GM18517 (cell line): ENCODE results near the gene IRAK1.

Experiments used
- ATAC-seq: cut with Tn5 transposase; IDR thresholded peaks from one replicate; pipeline ENCODE4 v1.9.1; 2021; ENCODE audit warnings: mild to moderate bottlenecking, moderate library complexity; ENCODE audit not compliant: unreplicated experiment

Gene IRAK1

DNA sequence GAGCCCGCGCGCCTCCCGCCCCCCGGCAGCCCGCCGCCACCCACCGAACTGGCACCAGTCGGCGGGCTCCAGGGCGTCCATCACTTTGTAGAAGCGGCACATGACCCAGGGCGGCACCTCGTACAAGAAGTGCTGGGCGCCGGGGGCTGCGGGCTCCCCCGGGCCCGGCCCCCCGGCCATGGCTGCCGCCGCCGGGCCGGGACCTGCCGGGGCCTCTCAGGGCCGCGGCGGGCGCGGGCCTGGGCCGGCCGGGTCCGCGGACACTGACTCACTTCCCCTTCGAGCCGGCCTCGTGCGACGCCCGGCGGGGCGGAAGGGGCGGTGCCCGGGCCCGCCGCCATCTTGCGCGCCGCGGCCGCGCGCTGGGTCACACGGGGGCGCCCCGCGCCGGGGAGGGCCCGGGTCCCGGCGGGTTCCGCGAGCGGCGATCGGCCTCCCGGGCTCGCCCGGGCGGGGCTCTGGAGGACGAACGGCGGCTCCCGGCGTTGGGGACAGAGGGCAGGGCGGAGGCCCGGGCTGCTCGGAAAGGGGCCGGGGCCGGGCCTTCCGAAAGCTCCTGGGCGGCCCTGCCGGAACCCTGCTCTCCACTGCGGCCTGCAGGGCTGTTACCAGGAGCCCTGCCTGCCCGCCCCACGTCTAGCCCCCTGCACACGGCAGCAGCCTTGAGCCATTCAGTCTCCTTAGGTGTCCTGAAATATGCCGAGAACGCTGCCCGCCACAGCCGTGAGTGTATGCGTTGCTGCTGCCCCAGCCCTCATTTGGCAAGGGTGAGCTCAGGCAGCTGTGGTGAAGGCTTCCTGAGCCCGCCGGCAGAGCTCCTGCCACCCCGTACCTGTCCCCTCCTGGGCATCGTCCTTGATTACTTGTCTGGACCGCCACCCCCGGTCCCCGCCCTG is at the start of gene IRAK1:
Gene IRAK1, minus strand, starts transcription at position 270 of the 896 bp plus-strand sequence. Its CDS starts 90 bp downstream, at position 180.
- peak; percentile 52 for ATAC-seq

DNA sequence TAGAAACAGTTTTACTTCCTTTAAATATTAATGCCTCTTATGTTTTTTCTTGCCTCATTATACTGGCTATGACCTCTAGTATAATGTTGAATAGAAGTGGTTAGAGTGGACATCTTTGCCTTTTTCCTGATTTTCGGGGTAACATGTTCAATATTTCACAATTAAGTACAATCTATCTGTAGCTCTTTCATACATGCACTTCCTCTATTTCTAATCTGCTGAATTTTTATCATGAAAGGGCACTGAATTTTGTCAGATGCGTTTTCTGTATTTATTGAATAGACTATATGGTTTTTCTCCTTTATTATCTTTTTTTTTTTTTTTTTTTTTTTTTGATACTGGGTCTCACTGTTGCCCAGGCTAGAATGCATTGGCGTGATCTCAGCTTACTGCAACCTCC is 48.9 kb upstream of the IRAK1 start:
- no peak for ATAC-seq

DNA sequence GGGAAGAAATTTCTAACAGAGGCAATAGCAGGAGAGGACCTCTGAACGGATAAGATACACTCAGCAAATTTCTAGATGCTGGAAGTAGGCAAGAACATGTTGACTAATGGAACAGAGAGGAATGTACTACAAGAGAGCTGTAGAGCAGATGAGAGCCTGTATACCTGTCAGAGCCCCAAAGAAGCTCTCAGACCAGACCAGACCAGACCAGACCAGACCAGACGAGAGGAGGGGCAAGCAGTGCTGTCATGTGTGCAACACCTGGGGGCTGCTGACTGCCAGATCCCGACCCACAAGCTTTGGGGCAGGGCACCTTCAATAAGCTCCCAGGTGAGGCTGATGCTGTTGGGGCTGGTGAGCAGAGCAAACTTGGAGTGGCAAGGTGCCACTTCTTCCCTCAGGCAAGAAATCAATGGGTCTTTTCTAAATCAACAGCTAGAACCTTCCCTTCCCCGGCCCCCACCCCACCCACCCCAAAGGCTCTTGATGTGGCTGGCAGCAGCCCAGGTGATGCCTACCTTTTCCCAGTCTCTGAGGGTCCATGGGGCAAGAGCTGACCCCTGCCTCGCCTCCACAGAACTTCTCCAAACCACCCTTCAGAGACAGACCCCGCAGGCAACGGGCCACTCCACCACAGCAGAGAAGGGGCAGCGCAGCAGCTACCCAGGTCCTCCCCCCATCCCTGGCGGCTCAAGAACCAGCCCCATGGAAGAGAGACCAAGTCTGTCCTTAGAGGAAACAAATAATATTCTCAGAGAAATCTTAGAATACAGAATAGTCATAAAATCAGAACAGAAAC is 45.1 kb upstream of the IRAK1 start:
- no peak for ATAC-seq

DNA sequence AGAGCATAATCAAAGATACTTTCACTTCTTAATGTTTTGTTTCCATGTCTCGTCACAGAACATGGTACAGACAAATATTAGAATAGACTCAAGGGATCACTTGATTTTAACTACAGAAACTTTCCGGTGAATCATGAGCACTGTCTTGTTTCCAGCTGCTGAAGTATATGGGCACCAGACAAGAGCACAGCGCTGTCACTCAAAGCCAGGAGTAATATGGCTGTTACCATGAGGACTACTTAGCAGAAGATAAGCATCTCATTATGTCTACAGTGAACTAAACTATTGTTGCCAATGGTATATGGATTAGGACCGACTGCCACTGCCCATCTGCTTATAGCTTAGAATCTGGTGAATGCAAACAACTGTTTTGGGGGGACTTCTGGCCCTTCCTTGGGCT is 43.5 kb upstream of the IRAK1 start:
- no peak for ATAC-seq

DNA sequence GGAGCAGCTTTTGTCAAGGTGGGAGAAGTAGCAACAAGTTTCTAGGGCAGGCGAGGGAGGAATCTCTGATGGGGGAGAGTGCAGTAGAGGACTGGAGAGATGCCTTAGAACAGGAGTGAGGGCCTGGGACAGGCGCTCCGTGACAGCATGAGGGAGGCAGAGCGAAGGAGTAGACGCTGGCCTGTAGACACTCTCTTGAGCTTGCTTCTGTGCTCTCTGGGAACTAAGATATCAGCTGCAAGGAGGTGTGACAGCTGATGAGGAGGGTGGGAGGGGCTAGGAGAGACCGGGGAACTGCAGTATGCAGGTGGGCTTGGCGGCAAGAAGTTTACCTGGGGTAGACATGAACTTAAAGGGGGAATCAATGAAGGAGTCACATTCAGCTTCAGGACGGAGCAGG is 42.1 kb upstream of the IRAK1 start:
- ATAC-seq = no peak

DNA sequence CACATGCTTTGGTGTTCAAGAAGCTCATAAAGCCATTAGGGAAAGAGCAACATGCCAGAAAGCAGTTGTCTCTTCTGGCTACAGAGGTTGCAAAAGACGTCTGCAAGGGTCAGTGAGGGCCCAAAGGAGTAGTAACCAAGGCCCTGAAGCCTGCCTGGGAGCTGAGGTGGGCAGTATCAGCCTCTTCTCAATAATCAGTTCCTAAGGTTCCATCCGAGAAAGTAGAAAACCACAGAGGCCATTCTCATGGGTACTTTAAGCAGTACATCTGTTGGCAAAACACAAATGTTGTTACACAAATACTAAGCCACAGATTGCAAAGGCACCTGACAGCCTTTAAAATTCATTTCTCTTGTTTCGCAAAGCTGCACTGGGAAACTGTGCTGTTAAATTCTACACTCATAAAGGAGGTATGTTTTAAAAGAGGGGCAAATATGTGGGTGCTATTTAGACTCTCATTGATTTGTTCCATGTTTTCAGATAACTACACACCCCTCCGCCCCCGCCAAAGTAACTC is 40.1 kb upstream of the IRAK1 start:
- no peak for ATAC-seq

DNA sequence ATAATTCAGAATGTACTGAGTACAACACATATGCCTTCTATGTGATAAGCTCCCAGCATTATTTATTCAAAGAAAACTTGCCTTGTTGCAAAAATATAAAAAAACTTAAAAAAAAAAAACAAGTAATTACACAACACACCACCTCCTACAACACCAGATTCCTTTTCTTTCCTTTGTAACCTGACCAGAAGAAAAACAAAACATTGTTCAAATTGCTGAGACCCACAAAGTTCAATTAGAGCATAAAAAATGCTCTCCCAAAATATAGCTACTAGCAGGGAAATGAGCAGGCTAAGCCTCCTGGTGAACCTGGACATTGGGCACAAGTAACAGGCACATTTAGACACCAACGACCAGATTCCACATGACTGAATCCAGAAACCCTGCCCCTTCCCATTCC is 39.5 kb upstream of the IRAK1 start:
- no peak for ATAC-seq

DNA sequence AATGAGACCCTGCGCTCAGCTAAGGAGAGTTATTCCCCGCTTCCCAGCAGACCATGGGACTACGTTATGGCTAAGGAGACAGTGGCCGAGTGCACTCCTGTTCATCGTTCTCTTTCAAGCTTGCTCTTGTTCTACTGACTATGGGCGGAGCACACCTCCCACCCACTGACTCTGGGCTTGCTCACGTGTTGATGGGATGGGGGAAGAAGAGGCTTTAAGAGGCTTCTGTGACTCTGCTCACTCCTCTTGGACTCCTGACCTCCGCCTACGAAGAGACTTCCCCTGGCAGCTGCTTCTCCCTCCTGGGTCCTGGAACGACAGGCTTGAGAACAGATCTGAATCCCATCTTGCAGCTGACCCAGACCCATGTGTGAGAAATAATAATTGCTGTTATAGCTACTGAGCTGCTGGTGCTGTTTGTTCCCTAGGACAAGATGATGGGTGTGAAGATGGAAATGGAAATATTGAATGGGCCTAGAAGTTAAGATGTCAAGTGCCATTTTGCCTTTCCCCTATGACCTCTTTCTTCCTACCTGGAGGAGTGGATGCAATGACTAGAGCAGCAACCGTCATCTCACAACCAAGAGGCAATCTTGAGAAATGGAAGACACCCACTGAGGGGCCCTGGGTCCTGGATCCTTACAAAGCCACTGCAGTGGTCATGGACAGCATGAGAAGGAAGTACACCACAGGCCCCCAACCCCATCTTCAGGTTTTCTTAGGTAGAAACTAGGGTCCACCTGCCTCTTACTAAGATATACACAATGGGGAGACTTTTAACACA is 38.7 kb upstream of the IRAK1 start:
- ATAC-seq = no peak

DNA sequence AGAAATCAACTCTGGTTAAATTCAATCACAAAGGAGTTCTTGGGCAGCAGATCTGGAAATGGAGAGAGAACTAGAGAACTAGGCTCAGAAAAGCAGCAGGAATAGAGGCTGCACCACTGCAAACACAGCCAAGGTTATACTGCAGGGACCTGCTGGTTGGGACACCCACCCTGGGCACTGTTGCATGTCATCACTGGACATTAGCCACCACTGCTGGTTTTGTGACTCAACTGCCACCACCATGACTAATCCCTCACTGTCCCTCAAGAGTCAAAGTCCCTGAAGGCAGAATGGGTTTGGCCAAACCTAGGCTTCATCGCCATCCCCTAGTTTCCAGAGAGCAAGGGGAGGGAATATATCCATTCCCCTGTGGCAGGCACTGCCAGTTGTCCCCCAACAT is 38.1 kb upstream of the IRAK1 start:
- ATAC-seq = no peak

DNA sequence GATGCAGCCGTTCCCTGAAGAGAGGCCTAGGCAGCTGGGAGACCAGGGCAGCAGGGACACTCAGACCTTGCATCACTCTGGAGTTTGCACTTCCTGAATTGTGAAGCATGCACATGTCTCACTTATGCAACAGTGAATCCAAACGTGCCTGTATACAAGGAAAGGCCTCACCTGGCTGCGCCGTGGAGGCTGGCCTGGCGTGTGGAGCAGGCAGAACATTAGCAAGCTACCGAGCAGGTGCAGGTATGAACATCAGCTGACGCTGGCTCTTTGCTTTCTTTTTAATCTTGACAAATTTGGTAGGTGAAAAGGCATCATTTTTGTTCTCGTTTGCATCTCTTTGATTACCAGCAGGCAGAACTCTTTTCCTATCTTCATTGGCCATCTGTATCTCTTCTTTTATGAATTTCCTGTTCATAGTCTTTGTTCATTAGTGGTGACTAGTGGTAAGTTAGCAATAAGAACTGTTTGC is 37.1 kb upstream of the IRAK1 start:
- no peak for ATAC-seq

DNA sequence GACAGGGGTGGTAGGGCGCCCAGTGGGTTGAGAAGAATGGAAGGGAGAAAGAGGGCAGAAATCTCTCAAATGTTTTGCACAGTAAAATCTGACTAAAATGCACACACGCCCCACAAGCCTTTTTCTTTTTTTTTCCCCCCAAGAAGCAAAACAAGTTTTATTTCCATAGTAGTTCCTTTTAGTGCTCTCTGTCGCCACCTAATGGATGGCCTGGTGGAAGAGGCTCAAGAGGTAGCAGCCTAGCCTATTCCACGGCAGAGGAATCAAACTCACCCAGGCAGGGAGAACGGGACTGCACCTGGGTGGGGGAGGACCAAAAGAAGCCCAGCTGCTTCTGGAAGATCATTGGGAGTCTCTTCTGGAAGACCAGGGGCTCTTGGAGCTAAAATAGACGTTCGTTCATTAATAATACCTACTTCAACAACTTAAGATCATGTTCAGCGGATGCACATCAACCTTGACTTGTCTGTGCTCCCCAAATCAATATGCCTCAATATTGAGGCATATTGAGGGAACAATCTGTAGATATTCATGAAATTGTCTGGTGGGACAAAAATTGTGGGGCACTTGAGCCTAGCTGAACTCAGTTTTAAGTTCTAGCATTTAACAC is 31.6 kb upstream of the IRAK1 start:
- no peak for ATAC-seq

DNA sequence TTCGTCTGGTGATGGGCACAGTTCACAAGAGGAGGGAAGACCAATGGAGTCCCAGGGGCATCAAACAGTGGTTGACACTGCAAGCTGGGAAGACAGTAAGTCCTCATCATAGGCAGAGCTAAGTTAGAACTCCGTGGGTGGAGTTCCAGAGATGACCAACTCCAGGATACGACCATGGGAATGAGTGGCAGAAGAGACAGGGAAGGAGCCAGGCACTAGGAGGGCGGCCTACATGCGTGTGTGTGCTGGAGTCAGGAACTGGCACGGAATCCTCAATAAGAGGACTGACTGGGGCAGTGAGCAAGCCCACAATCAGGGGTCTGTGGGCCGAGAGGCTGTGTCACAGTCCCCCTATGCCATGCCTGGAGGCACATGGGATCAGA is 30.4 kb upstream of the IRAK1 start:
- ATAC-seq = no peak

DNA sequence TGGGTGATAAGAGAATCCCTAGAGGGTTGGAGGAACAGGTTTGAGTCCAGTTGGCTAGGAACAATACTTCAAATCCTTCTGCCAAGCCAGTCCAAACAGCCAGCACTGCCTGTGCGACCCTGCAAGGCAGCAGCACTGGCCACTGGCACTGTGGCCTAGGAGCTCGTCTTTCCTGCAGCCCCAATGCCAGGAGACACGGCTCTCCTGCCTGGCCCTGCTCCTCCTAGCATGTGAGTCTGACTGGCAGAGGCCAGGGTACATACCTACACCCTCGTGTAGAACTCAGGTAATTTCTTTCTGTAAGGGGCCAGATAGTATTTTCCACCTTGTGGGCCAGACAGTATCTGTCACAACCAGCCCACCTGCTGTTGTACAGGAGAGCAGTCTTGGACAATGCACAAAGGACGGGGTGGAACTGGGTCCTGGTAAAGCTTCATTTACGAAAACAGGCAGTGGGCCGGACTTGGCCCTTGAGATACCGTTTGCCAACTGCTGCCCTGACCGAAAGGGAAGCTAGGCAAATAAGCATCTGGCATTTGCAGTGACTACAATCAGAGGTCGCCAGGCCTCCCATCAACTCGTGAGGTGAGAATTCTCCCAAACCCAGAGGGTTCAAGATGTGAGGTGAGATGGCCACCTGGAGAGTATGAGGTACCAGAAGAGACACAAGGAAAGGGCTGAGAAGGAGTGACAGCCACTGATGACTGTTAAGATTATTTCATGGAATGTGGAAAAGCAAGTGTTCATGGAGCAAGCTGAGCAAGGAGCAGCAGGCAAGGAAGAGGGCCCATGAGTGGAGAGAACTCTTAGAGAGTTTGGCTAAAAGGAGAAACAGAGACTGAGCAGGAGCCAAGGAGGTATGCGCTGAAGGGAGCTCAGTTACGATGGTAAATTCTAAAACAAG is 29.8 kb upstream of the IRAK1 start:
- no peak for ATAC-seq

DNA sequence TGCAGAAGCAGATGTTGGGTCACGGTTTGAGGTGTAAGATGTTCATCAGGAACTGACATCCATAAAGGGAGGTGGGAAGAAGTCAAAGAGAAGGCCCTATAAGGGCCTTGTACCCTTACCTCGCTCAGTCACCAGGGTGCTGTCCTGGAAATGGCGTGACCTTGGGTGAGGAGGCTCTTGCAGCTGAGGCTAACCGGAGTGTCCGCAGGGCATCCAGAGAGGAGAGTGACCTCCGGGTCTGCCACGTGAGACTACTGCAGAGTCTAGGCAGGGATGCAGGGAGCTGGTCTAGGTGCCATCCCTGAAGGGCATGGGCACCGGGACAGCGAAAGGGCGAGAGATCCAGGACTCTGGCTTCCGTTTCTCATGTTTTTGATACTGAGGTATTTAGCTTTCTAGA is 28.7 kb upstream of the IRAK1 start:
- ATAC-seq = no peak

DNA sequence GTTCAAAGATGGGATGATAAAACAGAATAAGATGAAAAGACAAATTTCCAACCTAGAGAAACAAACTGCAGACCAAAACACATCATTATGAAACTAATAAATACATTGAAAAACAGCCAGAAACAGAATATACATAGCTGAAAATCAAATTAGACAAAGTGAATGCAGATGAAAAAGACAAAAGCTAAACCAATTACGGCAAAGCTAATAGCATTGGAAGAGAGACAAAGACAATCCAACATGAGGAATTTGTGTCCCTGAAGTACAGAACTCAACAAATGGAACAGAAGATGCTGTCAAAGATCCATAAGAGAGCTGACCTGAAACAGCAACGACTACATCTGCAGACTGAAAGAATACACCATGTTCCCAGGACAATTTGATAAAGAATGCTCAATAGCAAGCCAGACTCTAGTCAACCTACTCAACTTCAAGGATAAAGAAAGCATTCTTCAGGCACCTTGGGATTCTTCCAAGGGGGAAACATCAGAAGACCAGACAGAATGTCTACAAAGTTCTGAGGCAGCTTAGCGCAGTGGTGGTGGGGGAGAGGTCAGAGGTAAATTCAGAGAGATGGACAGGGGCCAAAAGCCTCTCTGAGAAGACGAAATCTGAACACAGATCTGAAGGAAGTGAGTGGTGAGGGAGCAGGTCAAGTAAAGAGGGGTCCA is 27.4 kb upstream of the IRAK1 start:
- ATAC-seq = no peak

DNA sequence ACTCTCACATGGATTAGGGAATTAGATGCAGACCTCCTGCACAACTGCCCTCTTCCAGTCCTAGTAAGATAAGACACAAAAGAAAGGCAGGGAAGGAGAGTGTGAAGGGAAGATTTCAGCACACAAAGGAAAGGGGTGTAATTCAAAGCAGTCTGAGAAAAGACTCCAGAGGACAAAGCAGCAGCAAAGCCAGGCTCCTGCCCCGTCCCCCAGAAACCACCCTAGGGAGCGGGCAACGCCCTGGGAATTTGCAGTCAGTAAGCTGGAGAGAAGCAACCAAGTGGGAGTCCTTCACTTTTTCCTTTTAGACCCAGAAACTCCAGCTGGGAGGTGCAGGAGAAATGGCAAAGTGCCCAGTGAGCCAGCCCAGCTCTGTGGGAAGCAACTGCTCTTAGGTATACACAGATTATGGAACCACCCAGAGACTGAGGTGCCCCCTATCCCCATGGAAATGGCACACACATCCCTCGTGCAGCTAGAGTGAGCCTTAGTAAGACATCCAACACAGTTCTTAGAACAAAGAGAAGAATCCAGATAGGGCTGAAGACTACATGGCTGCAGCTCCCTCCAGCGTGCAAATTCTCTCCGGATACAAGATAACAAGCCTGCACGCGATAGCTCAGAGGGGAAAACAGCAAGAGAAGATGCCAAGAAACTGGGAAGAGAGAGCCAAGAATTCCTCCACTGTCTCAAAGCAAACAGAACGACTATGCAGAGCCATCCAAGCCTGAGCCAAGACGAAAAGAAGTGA is 26.5 kb upstream of the IRAK1 start:
- no peak for ATAC-seq

DNA sequence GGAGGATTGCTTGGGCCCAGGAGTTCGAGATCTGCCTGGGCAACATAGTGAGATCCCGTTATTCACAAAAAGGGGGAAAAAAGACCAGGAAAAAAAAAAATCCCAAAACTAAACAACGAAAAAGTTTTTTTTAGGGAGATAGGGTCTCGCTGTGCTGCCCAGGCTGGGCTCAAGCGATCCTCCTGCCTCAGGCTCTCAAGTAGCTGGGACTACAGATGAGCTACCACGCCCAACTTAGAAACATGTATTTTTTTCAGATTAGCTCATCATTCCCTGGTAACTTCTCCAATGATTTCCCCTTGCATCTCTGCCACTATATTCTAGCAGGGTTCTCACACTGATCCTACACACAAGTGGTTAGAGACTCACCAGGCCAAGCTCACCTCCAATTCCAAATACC is 24.4 kb upstream of the IRAK1 start:
- ATAC-seq = no peak

DNA sequence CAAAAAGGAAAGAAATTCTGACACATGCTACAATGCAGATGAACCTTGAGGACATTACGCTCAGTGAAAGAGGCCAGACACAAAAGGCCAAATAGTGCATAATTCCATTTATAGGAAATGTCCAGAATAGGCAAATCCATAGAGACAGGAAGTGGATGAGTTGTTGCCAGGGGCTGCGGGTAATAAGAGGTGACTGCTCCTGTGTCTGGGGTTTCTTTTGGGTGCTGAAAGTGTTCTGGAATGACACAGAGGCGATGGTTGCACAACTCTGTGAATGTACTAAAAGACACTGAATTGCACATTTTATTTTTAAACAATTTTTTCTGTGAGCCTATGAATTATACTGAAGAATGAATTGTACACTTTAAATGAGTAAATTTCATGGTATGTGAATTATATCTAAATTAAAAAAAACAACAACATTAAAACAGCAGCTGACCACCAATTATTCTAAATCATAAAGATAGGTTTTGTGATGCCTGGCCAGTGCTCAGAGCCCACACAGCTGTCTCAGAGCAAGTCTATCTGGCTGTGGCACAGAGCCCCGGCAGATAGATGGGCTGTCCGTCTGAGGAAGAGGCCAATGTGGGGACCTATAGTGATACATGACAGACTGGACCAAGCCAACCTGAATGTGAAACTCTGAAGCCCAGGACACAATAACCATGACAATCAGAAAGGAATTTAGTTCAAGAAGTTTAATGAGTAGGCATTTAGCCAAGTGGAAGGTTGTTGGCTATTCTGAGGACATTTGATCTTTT is 23.5 kb upstream of the IRAK1 start:
- no peak for ATAC-seq
